ENCODE measurements around the gene OR2K2.

OR2K2 gene

GRCh38 chr9:111366978-111367377 is 37.0 kb upstream of the OR2K2 start:
- no peak overlapping the region for H2AK5ac ChIP-seq (ENCODE audit: low read length)
- H3K9me3 ChIP-seq (ENCODE audit: insufficient read depth, low read depth, low read length) = no peaks in the 10 kb centered on the region
- H3K4me2 ChIP-seq (ENCODE audit: low read length) = no peak overlapping the region
- peaks cover 8 to 35% of the 10 kb centered on the region in 2 experiments for H3K36me3 ChIP-seq (ENCODE audit: control insufficient read depth in 1 of 2, insufficient read depth in 2 of 2, low read length in 2 of 2)
- H3K79me2 ChIP-seq (ENCODE audit: control insufficient read depth, insufficient read depth, low read length, poor library complexity) = no peaks in the 10 kb centered on the region
- no peak overlapping the region for H3K9ac ChIP-seq (ENCODE audit: low read length)
- H3K4me1 ChIP-seq (ENCODE audit: control insufficient read depth in 1 of 2, insufficient read depth in 2 of 2, low read length in 2 of 2) = no peaks in the 10 kb centered on the region
- no peak overlapping the region for H4K8ac ChIP-seq (ENCODE audit: low read depth, low read length)
- no peak for DNase-seq
- H2BK5ac ChIP-seq (ENCODE audit: low read depth, low read length, poor library complexity) = no peak overlapping the region
- H4K91ac ChIP-seq (ENCODE audit: low read depth, low read length) = no peak overlapping the region
- H2BK12ac ChIP-seq (ENCODE audit: low read length) = no peak overlapping the region
- WGBS (ENCODE audit: extremely low coverage, insufficient coverage, insufficient read length) = no CpG with 5 or more reads among the region's 1 CpG
- H3K27me3 ChIP-seq (ENCODE audit: insufficient read depth, low read length) = no peaks in the 10 kb centered on the region
- no peaks in the 10 kb centered on the region for H3K79me1 ChIP-seq (ENCODE audit: low read length)
- H3K23ac ChIP-seq (ENCODE audit: low read length) = no peak overlapping the region
- no peak overlapping the region for H3K18ac ChIP-seq (ENCODE audit: low read length)
- H4K12ac ChIP-seq (ENCODE audit: low read depth, low read length) = no peak overlapping the region
- no peak overlapping the region for H2AFZ ChIP-seq (ENCODE audit: insufficient read depth, low read length, poor library complexity)
- no peak overlapping the region for H3K27ac ChIP-seq (ENCODE audit: low read depth, low read length)
- H3K14ac ChIP-seq (ENCODE audit: low read length) = no peak overlapping the region
- no peak overlapping the region for H3K4me3 ChIP-seq (ENCODE audit: low read depth, low read length)
- H3K4ac ChIP-seq (ENCODE audit: low read depth, low read length) = no peak overlapping the region
- H2BK120ac ChIP-seq (ENCODE audit: insufficient read depth, low read length, poor library complexity) = no peak overlapping the region

GRCh38 chr9:111362526-111362925 is 32.5 kb upstream of the OR2K2 start:
- no CpG with 5 or more reads among the region's 5 CpGs for WGBS (ENCODE audit: extremely low coverage, insufficient coverage, insufficient read length)
- Histone ChIP-seq H3K23ac (ENCODE audit: low read length) (no peak overlapping the region), H3K4me3 (ENCODE audit: low read depth, low read length) (no peak overlapping the region)

GRCh38 chr9:111360881-111361280 is 30.9 kb upstream of the OR2K2 start:
- H2BK12ac ChIP-seq (ENCODE audit: low read length) = no peak overlapping the region
- H3K4me1 ChIP-seq (ENCODE audit: control insufficient read depth in 1 of 2, insufficient read depth in 2 of 2, low read length in 2 of 2) = peaks cover 2 to 5% of the 10 kb centered on the region in 2 experiments
- H3K36me3 ChIP-seq (ENCODE audit: control insufficient read depth in 1 of 2, insufficient read depth in 2 of 2, low read length in 2 of 2) = peaks cover 4 to 9% of the 10 kb centered on the region in 2 experiments
- H3K23ac ChIP-seq (ENCODE audit: low read length) = no peak overlapping the region
- DNase-seq = no peak
- WGBS (ENCODE audit: extremely low coverage, insufficient coverage, insufficient read length) = no CpG with 5 or more reads among the region's 2 CpGs
- H3K27me3 ChIP-seq (ENCODE audit: insufficient read depth, low read length) = no peaks in the 10 kb centered on the region
- H2BK5ac ChIP-seq (ENCODE audit: low read depth, low read length, poor library complexity) = no peak overlapping the region
- H2BK120ac ChIP-seq (ENCODE audit: insufficient read depth, low read length, poor library complexity) = no peak overlapping the region
- H3K27ac ChIP-seq (ENCODE audit: low read depth, low read length) = no peak overlapping the region
- no peak overlapping the region for H4K91ac ChIP-seq (ENCODE audit: low read depth, low read length)
- H4K8ac ChIP-seq (ENCODE audit: low read depth, low read length) = no peak overlapping the region
- no peak overlapping the region for H3K18ac ChIP-seq (ENCODE audit: low read length)
- H3K14ac ChIP-seq (ENCODE audit: low read length) = no peak overlapping the region
- no peak overlapping the region for H2AFZ ChIP-seq (ENCODE audit: insufficient read depth, low read length, poor library complexity)
- H3K9me3 ChIP-seq (ENCODE audit: insufficient read depth, low read depth, low read length) = no peaks in the 10 kb centered on the region
- H2AK5ac ChIP-seq (ENCODE audit: low read length) = no peak overlapping the region
- H3K9ac ChIP-seq (ENCODE audit: low read length) = no peak overlapping the region
- H4K12ac ChIP-seq (ENCODE audit: low read depth, low read length) = no peak overlapping the region
- H3K79me1 ChIP-seq (ENCODE audit: low read length) = no peaks in the 10 kb centered on the region
- H3K4ac ChIP-seq (ENCODE audit: low read depth, low read length) = no peak overlapping the region
- H3K4me3 ChIP-seq (ENCODE audit: low read depth, low read length) = no peak overlapping the region
- H3K79me2 ChIP-seq (ENCODE audit: control insufficient read depth, insufficient read depth, low read length, poor library complexity) = no peaks in the 10 kb centered on the region
- no peak overlapping the region for H3K4me2 ChIP-seq (ENCODE audit: low read length)

More at GRCh38 chr9:111362526-111362925, 32.5 kb upstream of the OR2K2 start:
- DNase-seq = peak; percentile 53 to 85
- Histone ChIP-seq H3K9ac (ENCODE audit: low read length) (no peak overlapping the region), H2BK120ac (ENCODE audit: insufficient read depth, low read length, poor library complexity) (no peak overlapping the region), H3K4me2 (ENCODE audit: low read length) (no peak overlapping the region), H2BK12ac (ENCODE audit: low read length) (no peak overlapping the region), H3K27ac (ENCODE audit: low read depth, low read length) (no peak overlapping the region), H2BK5ac (ENCODE audit: low read depth, low read length, poor library complexity) (no peak overlapping the region), H3K79me1 (ENCODE audit: low read length) (no peaks in the 10 kb centered on the region), H3K18ac (ENCODE audit: low read length) (no peak overlapping the region), H4K12ac (ENCODE audit: low read depth, low read length) (no peak overlapping the region), H3K4me1 (ENCODE audit: control insufficient read depth in 1 of 2, insufficient read depth in 2 of 2, low read length in 2 of 2) (no peaks in the 10 kb centered on the region), H3K27me3 (ENCODE audit: insufficient read depth, low read length) (no peaks in the 10 kb centered on the region), H3K36me3 (ENCODE audit: control insufficient read depth in 1 of 2, insufficient read depth in 2 of 2, low read length in 2 of 2) (peaks cover 4 to 11% of the 10 kb centered on the region in 2 experiments), H2AFZ (ENCODE audit: insufficient read depth, low read length, poor library complexity) (no peak overlapping the region), H2AK5ac (ENCODE audit: low read length) (no peak overlapping the region), H3K79me2 (ENCODE audit: control insufficient read depth, insufficient read depth, low read length, poor library complexity) (no peaks in the 10 kb centered on the region), H3K4ac (ENCODE audit: low read depth, low read length) (no peak overlapping the region), H3K9me3 (ENCODE audit: insufficient read depth, low read depth, low read length) (no peaks in the 10 kb centered on the region), H3K14ac (ENCODE audit: low read length) (no peak overlapping the region), H4K91ac (ENCODE audit: low read depth, low read length) (no peak overlapping the region), H4K8ac (ENCODE audit: low read depth, low read length) (no peak overlapping the region)

- no CpG with 5 or more reads among the region's 11 CpGs for WGBS (ENCODE audit: extremely low coverage, insufficient coverage, insufficient read length)
- Histone ChIP-seq H3K23ac (ENCODE audit: low read length) (no peak overlapping the region), H3K18ac (ENCODE audit: low read length) (no peak overlapping the region), H3K9ac (ENCODE audit: low read length) (no peak overlapping the region), H2AK5ac (ENCODE audit: low read length) (no peak overlapping the region), H2BK12ac (ENCODE audit: low read length) (no peak overlapping the region), H3K9me3 (ENCODE audit: insufficient read depth, low read depth, low read length) (no peaks in the 10 kb centered on the region), H3K4me3 (ENCODE audit: low read depth, low read length) (no peak overlapping the region), H4K8ac (ENCODE audit: low read depth, low read length) (no peak overlapping the region), H3K27ac (ENCODE audit: low read depth, low read length) (peak overlapping the region; percentile 8), H2AFZ (ENCODE audit: insufficient read depth, low read length, poor library complexity) (no peak overlapping the region), H3K4me2 (ENCODE audit: low read length) (no peak overlapping the region), H2BK5ac (ENCODE audit: low read depth, low read length, poor library complexity) (no peak overlapping the region), H3K79me2 (ENCODE audit: control insufficient read depth, insufficient read depth, low read length, poor library complexity) (no peaks in the 10 kb centered on the region), H3K36me3 (ENCODE audit: control insufficient read depth in 1 of 2, insufficient read depth in 2 of 2, low read length in 2 of 2) (peaks cover 0 to 2% of the 10 kb centered on the region in 2 experiments), H3K4me1 (ENCODE audit: control insufficient read depth in 1 of 2, insufficient read depth in 2 of 2, low read length in 2 of 2) (peaks cover 2 to 5% of the 10 kb centered on the region in 2 experiments), H3K27me3 (ENCODE audit: insufficient read depth, low read length) (no peaks in the 10 kb centered on the region), H2BK120ac (ENCODE audit: insufficient read depth, low read length, poor library complexity) (no peak overlapping the region), H4K12ac (ENCODE audit: low read depth, low read length) (no peak overlapping the region), H3K14ac (ENCODE audit: low read length) (no peak overlapping the region), H4K91ac (ENCODE audit: low read depth, low read length) (no peak overlapping the region), H3K79me1 (ENCODE audit: low read length) (no peaks in the 10 kb centered on the region), H3K4ac (ENCODE audit: low read depth, low read length) (no peak overlapping the region)
- DNase-seq = peak in 1 of 2 donors; percentile 35
Measured at GRCh38 chr9:111356481-111357244, 26.6 kb upstream of the OR2K2 start.

Measured in trophoblast cell (in vitro differentiated cells and primary cell).